GM10847 (cell line): ENCODE results near the gene PROC.

Experiments used
- POLR2A ChIP-seq: IDR thresholded peaks from 2 replicates; pipeline ENCODE4 v1.6.1; 2011; ENCODE audit not compliant: insufficient read length; ENCODE audit errors: extremely low read depth

Gene PROC

GRCh38 chr2:127418300-127419111 lies at the start of gene PROC:
Gene PROC, plus strand, starts transcription at chr2:127418427. Its CDS starts 1,516 bp downstream, at chr2:127419943.
- no peak for TF ChIP-seq POLR2A

- TF ChIP-seq POLR2A: no peak
These were observed 48.2 kb upstream of the PROC start for GRCh38 chr2:127370010-127370409.

- TF ChIP-seq POLR2A: no peak
These were observed 47.2 kb upstream of the PROC start for GRCh38 chr2:127371037-127371436.

- no peak for TF ChIP-seq POLR2A
These were observed 44.7 kb upstream of the PROC start for GRCh38 chr2:127373362-127374083.

GRCh38 chr2:127376257-127376656 lies 42.0 kb upstream of the PROC start:
- no peak for TF ChIP-seq POLR2A

- no peak for TF ChIP-seq POLR2A
These were observed 41.0 kb upstream of the PROC start for GRCh38 chr2:127377262-127377661.

- no peak for TF ChIP-seq POLR2A
These were observed 39.5 kb upstream of the PROC start for GRCh38 chr2:127378720-127379119.

- TF ChIP-seq POLR2A: no peak
These were observed 38.4 kb upstream of the PROC start for GRCh38 chr2:127379712-127380355.

- no peak for TF ChIP-seq POLR2A
These were observed 36.5 kb upstream of the PROC start for GRCh38 chr2:127381762-127382161.

- TF ChIP-seq POLR2A: no peak
These were observed 35.4 kb upstream of the PROC start for GRCh38 chr2:127382831-127383230.

- no peak for TF ChIP-seq POLR2A
These were observed 33.7 kb upstream of the PROC start for GRCh38 chr2:127384529-127384928.

- TF ChIP-seq POLR2A: no peak
These were observed 32.0 kb upstream of the PROC start for GRCh38 chr2:127386246-127386645.

GRCh38 chr2:127386764-127387654 lies 31.2 kb upstream of the PROC start:
- TF ChIP-seq POLR2A: no peak

GRCh38 chr2:127387655-127388422 lies 30.4 kb upstream of the PROC start, which contains the start of gene MAP3K2:
Gene MAP3K2, minus strand, starts transcription at chr2:127387975. Its CDS starts 44,846 bp downstream, at chr2:127343129.
- TF ChIP-seq POLR2A: peak; percentile 75
